Motor neuron (in vitro differentiated cells): ENCODE data around the gene KISS1R. TPM values are rescaled to one million over a fixed set of nuclear protein-coding genes. Genes with fewer than 3 reads are reported as not detected.

Experiments
- ATAC-seq, 8 experiments: fragments of 200-7000 bp; cut with Tn5 transposase; replicated peaks in 6 of 8; 2 replicates each; pipeline ENCODE4 v1.8.0; 2021; ENCODE audit warnings: mild to moderate bottlenecking in 8 of 8, moderate library complexity in 8 of 8
- H3K27ac ChIP-seq, 2 donors: fragments of 250-450 bp; sonication (Bioruptor Pico); 2 replicates each; pipeline ENCODE4 v1.9.0; 2021; ENCODE audit warnings: antibody characterized with exemption in 2 of 2, mild to moderate bottlenecking in 2 of 2, moderate library complexity in 1 of 2
- H3K4me1 ChIP-seq, 2 donors: fragments of 250-450 bp; sonication (Bioruptor Pico); replicated peaks in 1 of 2; 2 replicates each; pipeline ENCODE4 v1.6.1; 2021; ENCODE audit warnings: antibody characterized with exemption in 2 of 2, mild to moderate bottlenecking in 2 of 2, moderate library complexity in 1 of 2
- H3K4me3 ChIP-seq, 5 donors: fragments of 250-450 bp; sonication (Bioruptor Pico); 2 replicates each; pipeline ENCODE4 v1.9.0; 2021; ENCODE audit warnings: antibody characterized with exemption in 5 of 5, mild to moderate bottlenecking in 5 of 5, moderate library complexity in 4 of 5
- WGBS, 10 experiments: fragments of 450-650 bp; shearing (Covaris generic); methylation state at CpG; one replicate each; pipeline ENCODE4 v1.0.0; 2022; 5-methylcytosine and 5-hydroxymethylcytosine counted together
- in situ Hi-C, 9 experiments: fragments of 400-800 bp; cut with MboI; loops; one replicate each; pipeline ENCODE4 v1.15.0; 2021; ENCODE audit warnings: low sequenced_read_pairs in 9 of 9, low pct_unique_long_range_greater_than_20kb in 2 of 9; ENCODE audit not compliant: unreplicated experiment in 9 of 9
- total RNA-seq, 8 experiments: library from RNA; unstranded; fragments of 300-600 nt; gene quantifications; 2 replicates each; pipeline versions ENCODE4 v1.2.3 to v1.2.4, GENCODE V29; 2022

KISS1R gene
- total RNA-seq, 8 experiments from 2014 or later: 0.24 to 2.1 (median 0.64) TPM; not detected in 1

GRCh38 chr19:897442-898039 lies 19.6 kb upstream of the KISS1R start:
- in situ Hi-C loops: no loop called here
- ATAC-seq: no peak
- peaks cover 12 to 21% of the 10 kb centered on the region in 2 donors for H3K4me1 ChIP-seq
- H3K4me3 ChIP-seq: no peak overlapping the region
- 80 to 83% (median 82%) methylated on average over 1 to 2 of the region's 26 CpGs; no CpG with 5 or more reads in 7 of the 10 experiments for WGBS, 10 experiments
- H3K27ac ChIP-seq: no peak overlapping the region

GRCh38 chr19:898663-899062 lies 18.5 kb upstream of the KISS1R start:
- in situ Hi-C loops: no loop called here
- peak overlapping the region in 1 of 2 donors; percentile 17 for H3K27ac ChIP-seq
- WGBS, 10 experiments: 12% methylated on average over 10 of the region's 20 CpGs; no CpG with 5 or more reads in 9 of the 10 experiments

GRCh38 chr19:899336-900042 lies 17.6 kb upstream of the KISS1R start:
- 62 to 100% (median 68%) methylated on average over 1 to 7 of the region's 32 CpGs; no CpG with 5 or more reads in 6 of the 10 experiments for WGBS, 10 experiments
- no peak for ATAC-seq
- Histone ChIP-seq H3K4me1 (peaks cover 22 to 32% of the 10 kb centered on the region in 2 donors), H3K4me3 (no peak overlapping the region), H3K27ac (peak overlapping the region in 1 of 2 donors; percentile 17)
- in situ Hi-C loops: loop anchor here in 1 of 9 experiments (25.0 kb wide), 2 partner anchors 137 to 237 kb away; partner anchors contain the start of genes MISP and RNF126

More at GRCh38 chr19:898663-899062, 18.5 kb upstream of the KISS1R start:
- H3K4me1 ChIP-seq: peaks cover 22 to 32% of the 10 kb centered on the region in 2 donors
- peak in 5 of 8 experiments; percentile 58 to 73 (median 66) for ATAC-seq
- H3K4me3 ChIP-seq: no peak overlapping the region

GRCh38 chr19:900043-900301 lies 17.2 kb upstream of the KISS1R start:
- no peak overlapping the region for H3K4me3 ChIP-seq

GRCh38 chr19:900302-901111 lies 16.6 kb upstream of the KISS1R start:
- peaks cover 22 to 32% of the 10 kb centered on the region in 2 donors for H3K4me1 ChIP-seq
- WGBS, 10 experiments: no CpG with 5 or more reads among the region's 30 CpGs
- in situ Hi-C loops: loop anchor here in 1 of 9 experiments (25.0 kb wide), 2 partner anchors 138 to 238 kb away; partner anchors contain the start of genes MISP and RNF126
- H3K27ac ChIP-seq: no peak overlapping the region
- ATAC-seq: peak in 5 of 8 experiments; percentile 15 to 70 (median 33)
- no peak overlapping the region for H3K4me3 ChIP-seq

More at GRCh38 chr19:900043-900301, 17.2 kb upstream of the KISS1R start:
- Histone ChIP-seq H3K27ac (no peak overlapping the region), H3K4me1 (peaks cover 22 to 32% of the 10 kb centered on the region in 2 donors)
- in situ Hi-C loops: loop anchor here in 1 of 9 experiments (25.0 kb wide), 2 partner anchors 138 to 238 kb away; partner anchors contain the start of genes MISP and RNF126
- 95 to 100% methylated on average over 1 to 4 of the region's 15 CpGs; no CpG with 5 or more reads in 8 of the 10 experiments for WGBS, 10 experiments
- no peak for ATAC-seq

- H3K4me1 ChIP-seq: peaks cover 22 to 32% of the 10 kb centered on the region in 2 donors
- H3K4me3 ChIP-seq: no peak overlapping the region
- H3K27ac ChIP-seq: no peak overlapping the region
- in situ Hi-C loops: loop anchor here in 1 of 9 experiments (25.0 kb wide), 2 partner anchors 139 to 239 kb away; partner anchors contain the start of genes MISP and RNF126
- WGBS, 10 experiments: no CpG with 5 or more reads among the region's 27 CpGs
- ATAC-seq: no peak
These were observed 15.7 kb upstream of the KISS1R start for GRCh38 chr19:901216-902092.

- WGBS, 10 experiments: 100% methylated on average over 3 of the region's 7 CpGs; no CpG with 5 or more reads in 9 of the 10 experiments
- in situ Hi-C loops: loop anchor here in 1 of 9 experiments (25.0 kb wide), 2 partner anchors 140 to 240 kb away; partner anchors contain the start of genes MISP and RNF126
- ATAC-seq: no peak
These were observed 15.1 kb upstream of the KISS1R start for GRCh38 chr19:902093-902370.

GRCh38 chr19:902446-903226 lies 14.5 kb upstream of the KISS1R start:
- peaks cover 22 to 32% of the 10 kb centered on the region in 2 donors for H3K4me1 ChIP-seq
- in situ Hi-C loops: loop anchor here in 1 of 9 experiments (25.0 kb wide), 2 partner anchors 140 to 240 kb away; partner anchors contain the start of genes MISP and RNF126
- no peak for ATAC-seq
- no peak overlapping the region for H3K27ac ChIP-seq
- 50 to 90% (median 80%) methylated on average over 1 to 9 of the region's 14 CpGs; no CpG with 5 or more reads in 4 of the 10 experiments for WGBS, 10 experiments
- H3K4me3 ChIP-seq: no peak overlapping the region

More at GRCh38 chr19:902093-902370, 15.1 kb upstream of the KISS1R start:
- Histone ChIP-seq H3K27ac (no peak overlapping the region), H3K4me1 (peaks cover 22 to 32% of the 10 kb centered on the region in 2 donors), H3K4me3 (no peak overlapping the region)

- H3K27ac ChIP-seq: peak overlapping the region; percentile 24 to 51
- in situ Hi-C loops: loop anchor here in 1 of 9 experiments (25.0 kb wide), 2 partner anchors 141 to 241 kb away; partner anchors contain the start of genes MISP and RNF126
These were observed 13.8 kb upstream of the KISS1R start for GRCh38 chr19:903266-903797.

GRCh38 chr19:904545-904944 lies 12.6 kb upstream of the KISS1R start:
- Histone ChIP-seq H3K4me3 (no peak overlapping the region), H3K4me1 (peaks cover 11 to 23% of the 10 kb centered on the region in 2 donors), H3K27ac (no peak overlapping the region)
- in situ Hi-C loops: loop anchor here in 1 of 9 experiments (25.0 kb wide), 2 partner anchors 142 to 242 kb away; partner anchors contain the start of genes MISP and RNF126
- 62 to 95% (median 94%) methylated on average over 2 to 6 of the region's 8 CpGs; no CpG with 5 or more reads in 4 of the 10 experiments for WGBS, 10 experiments
- ATAC-seq: no peak

More at GRCh38 chr19:903266-903797, 13.8 kb upstream of the KISS1R start:
- peaks cover 20 to 30% of the 10 kb centered on the region in 2 donors for H3K4me1 ChIP-seq
- peak in 7 of 8 experiments; percentile 40 to 86 (median 85) for ATAC-seq
- H3K4me3 ChIP-seq: peak overlapping the region in 4 of 5 donors; percentile 6 to 19 (median 9)
- 0 to 60% (median 6%) methylated on average over 2 to 6 of the region's 32 CpGs; no CpG with 5 or more reads in 7 of the 10 experiments for WGBS, 10 experiments

- Histone ChIP-seq H3K4me1 (peaks cover 11 to 18% of the 10 kb centered on the region in 2 donors), H3K4me3 (no peak overlapping the region), H3K27ac (no peak overlapping the region)
- ATAC-seq: no peak
- in situ Hi-C loops: loop anchor here in 1 of 9 experiments (25.0 kb wide), 2 partner anchors 144 to 244 kb away; partner anchors contain the start of genes MISP and RNF126
- 70 to 100% (median 95%) methylated on average over 1 to 7 of the region's 7 CpGs; no CpG with 5 or more reads in 4 of the 10 experiments for WGBS, 10 experiments
These were observed 10.7 kb upstream of the KISS1R start for GRCh38 chr19:906480-906879.
